K562 treated with DMSO at 1 percent for 24 hours (cell line): ENCODE measurements around the gene ADGRG1. TPM values are rescaled to one million over a fixed set of nuclear protein-coding genes. Genes with fewer than 3 reads are reported as not detected.

Source experiments
- total RNA-seq: library from RNA; unstranded; fragments of 300-600 nt; gene quantifications from 2 replicates; pipeline ENCODE4 v1.2.3, GENCODE V29; 2022; ENCODE audit warnings: low read depth; ENCODE audit not compliant: insufficient read depth

Gene ADGRG1
- total RNA-seq, result 0.41 and 0.95 TPM in 2 replicates

DNA sequence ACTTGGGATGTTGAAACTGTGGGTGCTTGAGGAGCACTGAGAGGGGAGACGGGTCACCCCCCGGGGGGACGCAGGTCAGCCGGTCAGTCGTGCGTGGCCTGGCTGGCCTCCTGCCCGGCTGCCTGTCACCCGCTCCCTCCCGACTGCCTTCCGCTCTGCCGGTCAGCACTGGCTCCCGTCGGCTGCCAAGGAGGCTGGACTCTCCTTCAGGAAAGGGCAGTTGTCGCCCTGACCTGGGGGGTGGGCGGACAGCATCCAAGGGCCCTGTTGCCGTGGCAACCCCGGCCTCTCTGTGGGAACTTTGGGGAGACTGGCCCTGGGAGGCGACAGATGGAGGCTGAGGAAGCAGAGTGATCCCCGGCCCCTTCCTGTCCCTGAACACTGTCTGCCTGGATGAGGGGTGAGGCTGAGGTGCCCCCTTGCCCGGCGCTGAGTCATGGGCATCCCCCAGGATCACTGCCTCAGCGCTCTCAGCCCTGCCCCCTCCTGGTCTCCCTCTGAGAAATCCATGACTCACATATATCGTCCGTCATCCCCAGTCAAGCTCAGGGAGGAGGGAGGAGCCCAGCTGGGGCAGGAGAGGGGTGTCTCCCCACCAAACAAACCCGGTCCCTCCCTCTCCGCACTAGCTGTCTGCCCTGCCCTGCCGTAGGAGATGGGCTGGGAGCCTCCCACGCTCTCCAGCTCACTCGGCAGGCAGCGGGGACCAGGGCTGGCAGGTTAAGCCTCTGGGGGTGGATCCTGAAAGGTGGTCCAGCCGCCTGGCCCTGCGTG lies at the start of gene ADGRG1:
Gene ADGRG1 (plus strand): TSS at position 623 of the 774 bp plus-strand sequence. CDS start 21,658 bp downstream, outside the sequence.

DNA sequence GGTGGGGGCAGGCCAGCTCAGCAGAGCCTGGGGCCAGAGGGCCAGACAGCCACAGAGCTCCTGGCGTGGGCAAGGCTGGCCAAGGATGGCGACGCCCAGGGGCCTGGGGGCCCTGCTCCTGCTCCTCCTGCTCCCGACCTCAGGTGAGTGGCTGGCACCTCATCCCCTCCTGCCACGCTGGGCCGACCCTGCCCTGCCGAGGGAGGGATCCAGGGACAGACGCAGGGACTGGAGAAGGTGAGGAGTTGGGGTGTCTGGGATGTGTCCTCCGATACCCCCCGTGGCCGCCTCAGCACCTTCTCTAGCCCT lies 39.8 kb downstream of the ADGRG1 start, which contains the start of gene ADGRG3:
Gene ADGRG3 (plus strand): TSS at position 44 of the 309 bp plus-strand sequence. CDS start 42 bp downstream, at position 86.

DNA sequence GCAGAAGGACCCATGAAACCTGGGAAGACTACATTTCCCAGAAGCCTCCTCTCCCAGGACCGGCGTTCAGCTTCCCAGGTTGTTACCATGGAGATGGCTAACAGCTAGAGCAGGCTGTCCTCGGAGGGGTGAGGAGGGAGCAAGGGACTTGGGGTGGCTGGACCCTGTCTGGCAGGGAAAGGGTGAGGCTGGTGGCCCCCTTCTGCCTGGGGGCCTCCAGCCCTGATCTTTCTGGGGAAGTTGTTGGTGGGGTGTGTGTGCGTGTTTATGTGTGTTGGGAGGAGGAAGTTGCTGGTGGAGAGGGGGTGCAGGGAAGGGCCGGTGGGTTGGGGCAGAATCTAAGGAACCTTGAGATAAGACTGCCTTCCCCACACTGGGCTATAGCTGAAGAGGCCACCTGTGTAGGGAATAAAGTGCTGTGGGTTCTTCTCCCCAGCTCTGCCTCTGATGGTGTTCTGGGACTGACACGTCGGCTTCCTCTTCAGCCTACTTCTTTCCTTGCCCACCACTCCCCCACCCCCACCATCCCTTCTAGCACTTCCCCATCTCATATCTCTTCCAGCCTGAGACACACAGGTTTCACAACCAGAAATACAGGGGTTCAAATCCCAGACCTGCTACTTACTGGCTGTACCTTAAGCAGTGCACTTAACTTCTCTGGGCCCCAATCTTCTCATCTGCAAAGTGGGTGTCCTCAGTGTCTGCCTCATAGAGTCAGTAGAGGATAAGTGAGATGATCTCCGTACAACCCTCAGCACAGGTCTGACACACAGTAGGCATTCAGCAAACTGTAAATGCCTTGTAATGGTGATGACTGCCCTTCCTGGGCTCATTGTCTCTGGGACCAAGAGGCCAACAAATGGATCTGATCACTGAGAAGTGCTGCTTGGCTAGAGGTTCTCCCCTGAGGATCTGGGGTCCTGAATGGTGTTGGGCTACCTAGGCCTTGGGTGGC lies 66.6 kb downstream of the ADGRG1 start, which contains the start of gene DRC7:
Gene DRC7 (plus strand): TSS at position 82 of the 955 bp plus-strand sequence. CDS start 3,144 bp downstream, outside the sequence.

Other genes starting within 250 kb of the ADGRG1 start
- gene CCL17, start 223.9 kb upstream of the ADGRG1 start, total RNA-seq, result not detected in 2 replicates
- 47.5 and 50.9 TPM in 2 replicates for gene CIAPIN1, start 181.2 kb upstream of the ADGRG1 start, total RNA-seq
- gene COQ9, start 181.2 kb upstream of the ADGRG1 start, total RNA-seq, result 60.0 and 62.5 TPM in 2 replicates
- 105 and 107 TPM in 2 replicates for gene POLR2C, start 166.0 kb upstream of the ADGRG1 start, total RNA-seq
- 12.2 and 15.0 TPM in 2 replicates for gene DOK4, start 142.1 kb upstream of the ADGRG1 start, total RNA-seq
- 6.8 and 7.7 TPM in 2 replicates for gene CCDC102A, start 92.1 kb upstream of the ADGRG1 start, total RNA-seq
- gene ADGRG5, start 86.0 kb upstream of the ADGRG1 start, total RNA-seq, result 0.35 and 0.56 TPM in 2 replicates
- 1.0 and 2.5 TPM in 2 replicates for gene ADGRG3, start 39.7 kb downstream of the ADGRG1 start, total RNA-seq
- gene DRC7, start 66.2 kb downstream of the ADGRG1 start, total RNA-seq, result 1.6 TPM in 2 replicates
- gene KATNB1, start 107.1 kb downstream of the ADGRG1 start, total RNA-seq, result 52.8 and 55.4 TPM in 2 replicates
- gene KIFC3, start 173.9 kb downstream of the ADGRG1 start, total RNA-seq, result 70.4 and 87.2 TPM in 2 replicates